HG02678 (cell line): ENCODE results near the gene SYT2.

ENCODE experiments used
- ATAC-seq: cut with Tn5 transposase; IDR thresholded peaks from one replicate; pipeline ENCODE4 v1.9.1; 2021; ENCODE audit warnings: mild to moderate bottlenecking, moderate library complexity; ENCODE audit not compliant: unreplicated experiment

SYT2 gene

DNA sequence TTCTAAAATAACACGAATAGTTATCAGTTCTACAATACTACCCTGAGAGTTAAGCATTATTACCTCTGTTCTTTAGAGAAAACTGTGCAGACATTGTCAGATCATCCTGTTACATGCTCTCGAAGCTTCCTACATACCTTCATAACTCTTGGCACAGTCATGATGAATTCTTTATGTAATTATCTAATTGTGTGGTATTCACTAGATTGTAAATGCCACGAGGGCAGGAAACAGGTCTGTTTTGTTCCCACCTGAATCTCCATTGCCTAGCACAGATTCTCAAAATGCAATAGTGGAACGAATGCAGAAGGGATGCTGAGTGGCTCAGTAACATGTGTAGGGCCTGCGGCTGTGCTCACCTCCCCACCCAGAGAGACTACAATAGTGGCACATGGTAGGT lies 3.4 kb downstream of the SYT2 start:
- ATAC-seq, result no peak

DNA sequence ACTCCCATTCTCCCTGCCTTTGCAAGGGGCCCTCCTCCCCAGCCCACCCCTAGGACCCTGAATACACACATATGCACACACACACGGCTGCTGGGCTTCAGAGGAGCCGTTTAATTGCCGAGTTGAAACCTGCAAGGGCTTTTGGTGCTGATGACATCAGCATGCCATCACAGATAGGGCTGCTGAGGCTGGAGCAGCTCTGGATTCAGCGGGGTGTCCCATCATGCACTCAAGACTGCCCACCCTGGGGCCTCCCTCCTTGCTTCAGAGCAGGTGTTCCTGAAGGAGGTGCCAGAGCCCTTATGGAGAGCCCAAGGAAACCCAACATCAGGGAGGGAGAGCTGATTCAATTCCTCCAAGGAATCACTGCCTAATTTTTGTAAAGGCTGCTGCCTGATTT lies 5.7 kb downstream of the SYT2 start:
- no peak for ATAC-seq

- no peak for ATAC-seq
Measured at GRCh38 chr1:202703191-202703590, 7.1 kb downstream of the SYT2 start.

- no peak for ATAC-seq
Measured at GRCh38 chr1:202702088-202702487, 8.2 kb downstream of the SYT2 start.

DNA sequence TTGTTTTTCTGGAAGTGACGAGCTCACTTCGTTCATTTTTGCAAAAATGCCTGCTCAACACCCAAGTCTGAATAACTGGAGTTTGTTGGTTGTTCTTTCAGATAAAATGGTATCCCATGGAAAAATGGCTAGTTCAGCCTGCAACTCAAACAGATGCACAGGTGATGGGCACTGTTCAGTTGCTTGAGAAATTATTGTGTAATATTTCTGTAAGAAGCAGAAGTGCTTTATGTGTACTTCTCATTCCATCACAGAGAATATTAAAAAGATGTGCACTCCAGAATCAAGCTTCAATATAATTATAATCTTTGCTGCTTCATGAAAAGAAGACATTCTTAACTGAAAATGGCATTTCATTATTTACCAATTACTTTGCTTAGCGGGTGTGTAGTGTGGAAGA lies 9.1 kb downstream of the SYT2 start:
- ATAC-seq, result no peak

DNA sequence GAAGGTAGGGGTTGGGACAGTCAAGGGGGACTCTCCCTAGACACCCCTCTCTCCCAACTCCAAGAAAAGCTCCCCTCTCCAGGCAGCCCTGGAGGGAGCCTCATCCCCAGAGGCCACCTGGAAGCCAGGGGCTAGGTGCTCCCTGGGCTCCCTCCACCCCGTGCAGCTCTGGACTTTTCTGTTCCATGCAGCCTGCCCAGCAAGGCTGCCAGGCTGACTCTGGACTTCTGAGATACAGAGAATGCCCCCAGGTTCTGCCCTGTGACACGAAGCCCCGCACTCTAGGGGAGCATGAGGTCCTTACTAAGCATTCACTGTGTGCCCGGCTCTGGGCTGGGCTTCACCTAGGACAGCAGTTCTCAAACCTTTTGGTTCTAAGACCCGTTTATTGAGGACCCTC lies 10.2 kb downstream of the SYT2 start:
- no peak for ATAC-seq

DNA sequence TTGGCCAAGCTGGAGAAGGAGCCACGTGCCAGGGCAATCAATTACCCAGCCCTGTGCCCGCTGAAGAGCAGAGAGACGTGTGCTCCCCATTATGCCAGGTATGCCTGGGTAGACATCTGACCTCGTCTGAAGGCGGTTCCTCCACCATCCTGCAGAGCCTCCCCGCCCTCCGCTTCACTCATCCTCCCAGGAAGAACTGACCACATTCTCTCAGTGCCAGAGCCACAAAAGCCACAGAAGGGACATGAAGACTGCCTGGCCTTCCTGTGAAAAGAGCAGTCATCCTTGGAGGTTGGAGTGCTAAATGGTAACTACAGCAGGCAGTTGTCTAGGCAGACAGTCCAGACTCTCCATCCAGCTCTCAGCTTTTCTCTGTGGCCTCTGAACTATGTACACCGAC lies 12.0 kb downstream of the SYT2 start:
- no peak for ATAC-seq

- ATAC-seq, result no peak
Measured at GRCh38 chr1:202697038-202697437, 13.2 kb downstream of the SYT2 start.

GRCh38 chr1:202694314-202694713 lies 15.9 kb downstream of the SYT2 start:
- ATAC-seq, result no peak

- no peak for ATAC-seq
Measured at GRCh38 chr1:202692959-202693555, 17.2 kb downstream of the SYT2 start.

- ATAC-seq, result no peak
Measured at GRCh38 chr1:202691816-202692215, 18.4 kb downstream of the SYT2 start.

- ATAC-seq, result no peak
Measured at GRCh38 chr1:202689493-202690342, 20.5 kb downstream of the SYT2 start.

- no peak for ATAC-seq
Measured at GRCh38 chr1:202689082-202689481, 21.2 kb downstream of the SYT2 start.

GRCh38 chr1:202688401-202688800 lies 21.9 kb downstream of the SYT2 start:
- ATAC-seq, result no peak

GRCh38 chr1:202687798-202688197 lies 22.5 kb downstream of the SYT2 start:
- no peak for ATAC-seq

- no peak for ATAC-seq
Measured at GRCh38 chr1:202687370-202687769, 22.9 kb downstream of the SYT2 start.

GRCh38 chr1:202685641-202686040 lies 24.6 kb downstream of the SYT2 start:
- no peak for ATAC-seq

DNA sequence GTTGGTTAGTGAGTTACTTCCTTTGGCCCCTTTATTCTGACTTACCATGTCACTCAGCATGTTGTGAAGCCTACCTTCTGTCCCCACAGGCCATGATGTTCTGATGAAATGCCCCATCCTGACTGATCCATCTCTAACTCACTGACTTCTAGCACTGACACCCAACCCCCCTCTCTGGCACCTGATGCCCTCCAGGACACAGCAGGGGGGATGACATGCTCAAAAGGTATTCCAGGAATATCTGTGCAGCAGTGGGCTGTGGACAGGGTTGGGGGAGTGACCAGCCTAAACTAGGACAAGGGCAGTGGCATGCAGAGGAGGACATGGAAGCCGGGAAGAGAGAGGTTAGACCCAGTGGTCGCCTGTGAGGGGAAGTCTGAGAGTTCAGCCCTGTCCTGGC lies 25.5 kb downstream of the SYT2 start:
- no peak for ATAC-seq

DNA sequence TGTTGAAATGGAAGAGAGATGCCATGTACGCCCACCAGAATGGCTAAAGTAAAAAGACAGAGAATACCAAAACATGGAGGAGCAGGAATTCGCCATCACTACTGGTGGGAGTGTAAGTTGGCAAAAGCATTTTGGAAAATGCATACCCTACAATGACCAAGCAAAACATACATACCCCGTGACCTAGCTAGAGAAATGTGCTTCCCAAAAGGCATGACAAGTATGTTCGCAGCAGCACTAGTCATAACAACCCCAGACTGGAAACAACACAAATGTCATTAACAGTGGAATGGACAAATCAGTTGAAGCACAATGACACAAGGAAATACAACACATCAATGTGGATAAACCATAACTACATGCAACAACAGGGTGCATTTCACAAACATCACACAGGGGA lies 27.2 kb downstream of the SYT2 start:
- ATAC-seq, result no peak

DNA sequence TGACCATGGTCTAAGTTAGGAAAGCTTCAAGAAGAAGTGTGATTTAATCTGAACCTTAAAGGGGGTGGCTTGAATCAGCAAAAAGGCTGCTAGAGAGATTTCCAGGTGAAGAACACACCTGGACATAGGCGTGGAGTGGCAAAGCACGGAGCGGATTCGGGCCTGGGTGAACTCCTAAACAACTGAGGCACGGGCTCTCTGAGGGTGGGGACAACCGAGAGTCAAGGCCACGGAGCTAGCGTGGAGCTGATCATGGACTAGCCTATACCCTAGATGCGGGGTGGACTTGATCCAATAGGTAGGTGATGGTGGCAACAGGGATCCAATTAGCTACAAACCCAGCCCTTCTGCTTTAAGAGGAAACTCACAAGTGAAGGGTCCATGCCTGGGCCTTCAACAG lies 27.8 kb downstream of the SYT2 start:
- ATAC-seq, result no peak

GRCh38 chr1:202681736-202682420 lies 28.4 kb downstream of the SYT2 start:
- no peak for ATAC-seq
